Lung microvascular endothelial cell (primary cell): Measurements from ENCODE around the gene DPY19L1. TPM values are rescaled to one million over a fixed set of nuclear protein-coding genes. Genes with fewer than 3 reads are reported as not detected.
"Not testable (repeated sequence)": the region's sequence is repeated elsewhere in the genome, so short reads cannot be mapped to it uniquely, and the experiment has no call there.

Experiments
- DNase-seq, 2 donors: peaks; one replicate each; pipeline versions ENCODE4 v3.0.0 to v3.0.0-alpha.2; 2010; ENCODE audit warnings: low read depth in 2 of 2
- total RNA-seq: library from RNA; depleted of rRNA; stranded (reverse); fragments of >200 nt; gene quantifications from 2 replicates; pipeline ENCODE4 v1.2.1, GENCODE V29; 2014

DPY19L1 gene
- total RNA-seq, 1 donor from 2014 or later, result 55.0 TPM

DNA sequence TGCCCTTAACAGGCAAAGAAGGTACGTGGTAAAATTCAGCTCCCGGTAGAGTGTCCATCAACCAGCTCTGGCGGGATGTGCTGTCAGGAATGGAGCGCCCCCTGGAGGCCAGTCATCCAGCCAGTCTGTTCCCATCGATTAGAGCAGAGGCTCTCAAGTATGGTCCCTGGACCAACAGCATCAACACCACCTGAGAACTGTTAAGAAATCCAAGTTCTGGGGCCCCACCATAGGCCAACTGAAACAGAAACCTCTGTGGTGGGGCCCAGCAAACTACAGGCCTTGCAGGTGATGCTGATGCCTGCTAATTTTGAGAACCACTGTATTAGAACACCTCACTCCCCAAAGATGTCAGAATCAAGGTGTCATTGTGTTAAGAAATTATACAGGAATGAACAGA lies 109.2 kb downstream of the DPY19L1 start:
- peak; percentile 7 to 54 for DNase-seq

- not testable (repeated sequence) for DNase-seq
Measured at GRCh38 chr7:34920470-34920869, 116.8 kb downstream of the DPY19L1 start.

DNA sequence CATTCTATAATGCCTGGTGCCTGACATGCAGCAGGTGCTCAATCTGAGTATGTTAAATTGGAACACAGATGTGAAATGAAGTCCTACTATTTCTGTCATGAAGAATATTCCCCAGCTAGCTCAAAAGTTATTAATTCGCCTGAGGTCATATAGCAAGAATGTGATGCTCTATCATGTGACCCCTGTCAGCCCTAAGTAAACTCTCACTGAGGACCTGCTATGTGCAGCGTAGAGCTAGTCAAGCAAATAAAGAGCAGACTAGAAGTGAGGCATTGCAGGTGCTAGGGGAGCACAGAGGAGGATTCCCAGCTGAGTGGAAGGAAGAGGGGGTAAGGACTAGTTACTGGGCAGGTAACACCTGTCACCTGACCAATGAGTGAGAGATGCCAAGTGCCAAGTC lies 118.2 kb downstream of the DPY19L1 start:
- DNase-seq, result not testable (repeated sequence)

DNA sequence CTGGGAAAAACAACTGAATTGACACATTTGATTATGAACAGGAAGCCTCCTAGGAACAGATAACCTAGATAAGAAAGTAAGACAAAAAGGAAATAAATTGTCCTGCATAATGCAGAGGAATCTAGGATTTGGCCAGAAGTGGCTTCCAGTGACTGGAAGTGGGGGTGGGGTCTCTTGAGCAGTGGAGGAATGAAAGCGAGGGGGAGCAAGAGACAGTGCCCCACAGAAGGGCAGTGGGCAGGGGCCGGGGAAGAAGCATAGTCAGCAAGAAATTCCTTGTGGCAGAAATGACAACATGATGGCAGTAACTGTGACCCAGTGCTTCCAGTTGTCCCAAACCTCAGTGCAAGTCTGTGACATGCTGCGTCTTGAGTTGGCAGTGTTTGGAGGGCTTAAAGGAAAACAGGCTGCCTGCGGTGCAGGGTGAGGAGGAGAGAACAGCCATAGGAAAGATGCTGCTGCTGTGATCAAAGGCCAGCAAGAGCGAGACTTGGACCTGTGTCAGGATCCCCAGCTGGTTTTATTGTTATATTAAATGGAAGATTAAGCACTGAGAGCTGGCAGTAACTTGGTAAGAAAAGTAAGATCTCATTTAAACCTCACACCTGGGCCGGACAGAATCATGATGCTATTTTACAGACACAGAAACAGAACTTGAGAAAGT lies 119.0 kb downstream of the DPY19L1 start:
- not testable (repeated sequence) for DNase-seq

DNA sequence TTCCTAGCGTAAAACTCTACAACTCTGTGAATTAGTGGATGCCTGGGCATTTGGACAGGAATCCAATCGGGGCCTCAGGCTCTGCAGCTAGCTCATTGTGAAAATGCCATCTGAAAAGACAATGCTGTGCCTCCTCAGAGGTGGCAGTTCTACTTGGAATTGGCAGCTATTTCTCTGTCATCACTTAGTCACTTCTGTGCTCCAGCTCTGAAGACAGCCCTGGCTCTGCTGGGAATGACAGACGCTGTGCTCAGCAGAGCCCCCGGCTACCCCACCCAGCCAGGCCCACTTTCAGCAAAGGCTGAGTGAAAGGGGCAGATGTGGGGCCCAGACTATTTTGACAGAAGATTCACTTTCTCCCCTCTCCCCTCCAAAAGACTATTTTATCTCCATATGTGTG lies 119.8 kb downstream of the DPY19L1 start:
- DNase-seq, result not testable (repeated sequence)

DNA sequence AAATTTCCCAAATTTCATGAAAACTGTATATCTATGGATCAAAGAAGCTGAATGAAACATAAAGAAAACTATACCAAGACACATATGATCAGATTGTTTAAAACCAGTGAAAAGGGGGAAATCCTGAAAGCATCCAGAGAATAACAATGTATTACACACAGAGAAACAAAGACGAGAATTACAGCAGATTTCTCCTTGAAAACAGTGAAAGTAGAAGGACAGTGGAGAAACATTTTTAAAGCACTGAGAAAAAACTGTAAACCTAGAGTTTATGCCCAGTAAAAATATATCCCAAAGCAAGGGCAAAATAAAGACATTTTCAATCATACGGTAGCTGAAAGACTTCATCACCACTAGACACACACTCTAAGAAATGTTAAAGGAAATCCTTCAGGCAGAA lies 121.0 kb downstream of the DPY19L1 start:
- DNase-seq, result no peak

GRCh38 chr7:34912236-34912635 lies 125.0 kb downstream of the DPY19L1 start:
- no peak for DNase-seq

DNA sequence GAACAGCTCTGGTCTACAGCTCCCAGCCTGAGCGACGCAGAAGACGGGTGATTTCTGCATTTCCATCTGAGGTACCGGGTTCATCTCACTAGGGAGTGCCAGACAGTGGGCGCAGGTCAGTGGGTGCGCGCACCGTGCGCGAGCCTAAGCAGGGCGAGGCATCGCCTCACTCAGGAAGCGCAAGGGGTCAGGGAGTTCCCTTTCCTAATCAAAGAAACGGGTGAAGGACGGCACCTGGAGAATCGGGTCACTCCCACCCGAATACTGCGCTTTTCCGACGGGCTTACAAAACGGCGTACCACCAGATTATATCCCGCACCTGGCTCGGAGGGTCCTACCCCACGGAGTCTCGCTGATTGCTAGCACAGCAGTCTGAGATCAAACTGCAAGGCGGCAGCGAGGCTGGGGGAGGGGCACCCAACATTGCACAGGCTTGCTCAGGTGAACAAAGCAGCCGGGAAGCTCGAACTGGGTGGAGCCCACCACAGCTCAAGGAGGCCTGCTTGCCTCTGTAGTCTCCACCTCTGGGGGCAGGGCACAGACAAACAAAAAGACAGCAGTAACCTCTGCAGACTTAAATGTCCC lies 130.9 kb downstream of the DPY19L1 start:
- not testable (repeated sequence) for DNase-seq

DNA sequence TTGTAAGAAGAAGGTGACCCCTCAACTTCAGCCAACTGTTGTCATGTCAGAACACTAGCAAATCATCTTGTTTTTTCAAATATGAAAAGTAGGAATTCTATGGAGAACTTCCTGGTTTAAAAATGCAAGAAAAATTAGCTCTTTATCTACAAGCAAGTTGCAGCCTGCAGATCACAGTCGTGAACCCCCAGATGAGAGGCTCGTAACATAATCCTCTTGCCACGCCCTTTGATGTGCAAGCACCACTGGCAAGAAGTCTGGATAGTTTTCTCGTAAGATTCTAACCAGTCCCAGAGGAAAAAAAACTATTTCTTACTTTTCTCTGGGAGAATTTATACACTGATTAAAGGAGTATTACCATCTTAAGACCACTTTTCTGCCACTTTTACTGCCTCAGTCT lies 132.3 kb downstream of the DPY19L1 start:
- DNase-seq, result no peak

- not testable (repeated sequence) for DNase-seq
Measured at GRCh38 chr7:34903921-34904320, 133.4 kb downstream of the DPY19L1 start.

DNA sequence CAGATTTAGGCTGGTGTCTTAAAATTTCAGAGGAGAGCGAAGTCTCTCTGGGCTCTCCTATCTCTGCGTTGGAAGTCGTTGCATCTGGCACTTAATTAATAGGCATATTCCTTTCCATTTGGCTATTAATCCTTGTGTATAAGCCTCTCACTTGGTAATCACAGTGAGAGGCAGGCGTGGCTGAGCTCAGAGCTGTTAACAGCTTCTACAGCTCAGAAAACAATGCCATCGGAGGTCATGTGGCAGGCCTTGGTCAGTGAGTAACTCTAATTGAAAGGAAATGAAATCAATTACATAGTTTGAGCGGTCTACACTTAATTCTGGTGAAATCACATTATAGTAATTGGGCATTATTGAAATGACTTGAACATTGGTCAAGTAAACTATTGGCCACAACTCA lies 135.1 kb downstream of the DPY19L1 start:
- no peak for DNase-seq

DNA sequence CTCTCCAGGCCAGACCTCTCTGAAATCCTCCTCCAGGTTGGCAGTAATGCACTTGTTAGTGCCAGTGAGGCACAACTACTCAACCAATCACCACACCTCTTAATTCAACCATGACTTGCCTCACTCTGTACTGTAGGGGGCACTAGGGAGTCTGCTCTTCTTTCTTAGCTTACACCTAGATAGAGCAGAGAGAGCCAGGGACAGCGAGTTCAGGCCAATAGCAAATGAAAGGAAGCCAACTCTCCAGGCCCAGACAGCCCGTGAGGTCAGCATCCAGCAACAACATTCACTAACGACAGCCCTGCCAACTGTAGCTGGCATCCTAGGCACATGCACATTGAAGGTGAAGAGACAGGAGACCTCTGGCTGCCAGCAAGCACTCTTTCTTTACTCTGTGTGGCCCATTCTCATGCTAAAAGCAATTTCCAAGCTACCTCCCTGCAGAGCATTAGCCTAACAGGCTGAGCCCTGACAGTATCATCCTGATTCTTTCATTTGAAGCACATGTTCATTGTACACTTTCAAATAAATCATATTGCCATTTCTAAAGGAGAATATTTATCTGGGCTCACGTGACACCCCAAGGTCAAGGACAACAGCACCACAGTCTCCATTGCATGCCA lies 136.3 kb downstream of the DPY19L1 start:
- peak; percentile 20 to 32 for DNase-seq

DNA sequence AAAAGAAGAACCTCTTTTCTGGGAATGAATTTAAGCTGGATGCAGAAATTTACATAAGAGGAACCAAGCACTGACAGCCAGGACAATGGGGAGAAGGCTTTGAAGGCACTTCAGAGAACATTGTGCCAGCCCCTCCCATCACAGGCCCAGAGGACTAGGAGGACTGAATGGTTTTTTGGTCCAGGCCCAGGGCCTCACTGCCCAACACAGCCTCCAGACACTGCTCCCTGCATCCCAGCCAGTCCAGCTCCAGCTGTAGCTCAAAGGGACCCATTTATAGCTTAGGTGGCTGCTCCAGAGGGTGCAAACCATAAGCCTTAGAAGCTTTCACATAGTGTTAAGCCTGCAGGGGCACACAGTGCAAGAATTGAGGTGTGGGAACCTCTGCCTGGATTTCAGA lies 142.1 kb downstream of the DPY19L1 start:
- no peak for DNase-seq

DNA sequence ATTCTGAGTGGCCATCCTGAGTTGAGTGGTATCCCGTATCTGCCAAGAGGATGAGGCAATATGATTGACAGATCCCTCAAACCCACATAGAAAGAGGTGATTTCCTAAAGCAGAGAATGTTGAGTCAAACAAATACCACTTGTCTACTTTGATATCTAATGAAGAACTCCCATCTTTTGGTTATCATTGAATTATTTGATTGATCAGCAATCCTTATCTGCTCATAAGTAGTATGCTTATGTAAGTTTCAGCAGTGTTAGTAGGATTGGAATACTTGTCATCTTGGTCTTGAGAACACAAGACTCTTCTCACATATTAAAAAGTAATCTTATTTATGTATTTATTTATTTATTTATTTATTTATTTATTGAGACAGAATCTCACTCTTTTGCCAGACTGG lies 147.3 kb downstream of the DPY19L1 start:
- no peak for DNase-seq

- no peak for DNase-seq
Measured at GRCh38 chr7:34886856-34887255, 150.4 kb downstream of the DPY19L1 start.

DNA sequence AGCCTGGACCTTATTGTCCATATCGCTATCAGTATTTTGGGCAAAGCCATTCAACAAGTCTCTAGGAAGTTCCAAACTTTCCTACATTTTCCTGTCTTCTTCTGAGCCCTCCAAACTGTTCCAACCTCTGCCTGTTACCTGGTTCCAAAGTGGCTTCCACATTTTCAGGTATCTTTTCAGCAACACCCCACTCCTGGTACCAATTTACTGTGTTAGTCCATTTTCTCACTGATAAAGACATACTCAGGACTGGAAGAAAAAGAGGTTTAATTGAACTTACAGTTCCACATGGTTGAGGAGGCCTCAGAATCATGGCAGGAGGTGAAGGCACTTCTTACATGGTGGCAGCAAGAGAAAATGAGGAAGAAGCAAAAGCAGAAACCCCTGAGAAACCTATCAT lies 153.4 kb downstream of the DPY19L1 start:
- not testable (repeated sequence) for DNase-seq

DNA sequence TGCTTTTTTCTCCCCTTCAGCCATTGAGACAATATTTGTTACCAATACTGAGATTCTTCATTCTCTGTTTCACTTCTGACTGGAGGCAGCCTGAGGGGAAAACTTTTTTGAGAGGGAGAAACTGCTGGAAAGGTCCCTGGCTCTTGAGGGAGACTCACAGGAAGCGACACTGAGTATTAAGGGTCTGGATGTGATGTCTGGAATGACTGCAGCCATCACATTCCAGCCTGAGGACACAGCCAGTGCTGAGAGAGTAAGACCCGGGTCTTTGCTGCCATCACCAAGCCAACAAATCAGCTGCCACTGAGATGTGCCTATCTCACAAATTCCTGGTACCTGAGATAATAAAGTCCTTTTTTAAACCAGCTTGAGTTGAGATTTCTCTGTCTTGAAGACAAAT lies 157.4 kb downstream of the DPY19L1 start:
- DNase-seq, result no peak

DNA sequence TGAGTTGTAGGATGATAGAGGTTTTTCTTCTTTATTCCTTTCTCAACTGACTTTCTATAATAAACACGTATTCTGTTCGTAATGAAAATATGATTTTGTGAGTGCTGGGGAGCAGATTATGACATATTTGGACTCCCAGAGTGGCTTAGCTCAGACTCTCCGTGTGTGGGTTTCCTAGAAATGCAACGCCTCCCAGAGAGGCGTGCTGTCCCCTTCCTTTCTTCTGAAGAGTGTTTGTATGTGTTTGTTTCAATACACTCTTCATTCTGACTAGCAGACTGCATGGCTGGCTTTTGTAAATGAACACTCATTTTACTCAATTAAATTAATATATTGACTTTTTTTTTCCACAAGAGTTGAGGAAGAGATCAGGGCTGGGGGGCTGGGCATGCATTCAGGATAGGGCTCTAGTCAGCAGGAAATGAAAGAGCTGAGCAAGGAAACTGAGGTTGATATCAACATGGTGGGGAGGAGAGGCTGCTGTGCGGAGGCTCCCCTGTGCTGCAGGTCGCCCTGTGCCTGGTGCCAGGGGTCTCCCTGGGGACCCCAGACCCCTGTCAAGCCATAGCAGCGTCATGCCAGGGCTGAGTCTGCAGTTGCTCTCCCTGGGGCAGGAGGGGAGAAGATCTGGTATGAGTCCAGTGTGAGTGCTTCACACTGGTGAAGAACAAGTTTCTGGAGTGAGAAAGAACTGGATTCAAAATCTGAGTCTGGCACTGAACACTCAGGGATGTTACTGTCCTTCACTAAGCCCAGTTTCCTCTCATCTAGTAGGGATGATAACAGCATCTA lies 158.1 kb downstream of the DPY19L1 start:
- not testable (repeated sequence) for DNase-seq
